EL (cell line): ENCODE results near the gene CAVIN4.

ENCODE experiments used
- DNase-seq: peaks from one replicate; pipeline ENCODE4 v3.0.0-alpha.2; 2016

The CAVIN4 gene

GRCh38 chr9:100577776-100578448 is at the start of gene CAVIN4:
CAVIN4 (plus strand) TSS chr9:100578079; CDS start chr9:100578144, 65 bp downstream.
- peak; percentile 13 for DNase-seq

GRCh38 chr9:100534401-100534800 is 43.5 kb upstream of the CAVIN4 start:
- no peak for DNase-seq

- DNase-seq: no peak
These were observed 37.6 kb upstream of the CAVIN4 start for GRCh38 chr9:100540327-100540726.

GRCh38 chr9:100549048-100549447 is 28.8 kb upstream of the CAVIN4 start:
- no peak for DNase-seq

- DNase-seq: no peak
These were observed 22.9 kb upstream of the CAVIN4 start for GRCh38 chr9:100554935-100555401.

GRCh38 chr9:100555471-100555870 is 22.4 kb upstream of the CAVIN4 start:
- DNase-seq: no peak

GRCh38 chr9:100557053-100557452 is 20.8 kb upstream of the CAVIN4 start:
- no peak for DNase-seq

GRCh38 chr9:100561256-100561655 is 16.6 kb upstream of the CAVIN4 start:
- no peak for DNase-seq

GRCh38 chr9:100567856-100568255 is 10.0 kb upstream of the CAVIN4 start:
- no peak for DNase-seq

- no peak for DNase-seq
These were observed 4.1 kb upstream of the CAVIN4 start for GRCh38 chr9:100573655-100574260.

GRCh38 chr9:100575006-100575405 is 2.9 kb upstream of the CAVIN4 start:
- no peak for DNase-seq

GRCh38 chr9:100575765-100576386 is 2.0 kb upstream of the CAVIN4 start:
- DNase-seq: peak; percentile 66

- no peak for DNase-seq
These were observed 731 bp downstream of the CAVIN4 start for GRCh38 chr9:100578610-100579009.

GRCh38 chr9:100579665-100580064 is 1.8 kb downstream of the CAVIN4 start:
- DNase-seq: peak; percentile 28

- DNase-seq: no peak
These were observed 2.4 kb downstream of the CAVIN4 start for GRCh38 chr9:100580257-100580656.

- DNase-seq: no peak
These were observed 3.2 kb downstream of the CAVIN4 start for GRCh38 chr9:100581081-100581480.

- DNase-seq: no peak
These were observed 3.8 kb downstream of the CAVIN4 start for GRCh38 chr9:100581661-100582060.

- no peak for DNase-seq
These were observed 5.3 kb downstream of the CAVIN4 start for GRCh38 chr9:100583014-100583802.

GRCh38 chr9:100584951-100585350 is 7.1 kb downstream of the CAVIN4 start:
- no peak for DNase-seq

GRCh38 chr9:100586093-100586492 is 8.2 kb downstream of the CAVIN4 start:
- no peak for DNase-seq

- peak; percentile 18 for DNase-seq
These were observed 9.5 kb downstream of the CAVIN4 start for GRCh38 chr9:100587375-100587774.

- DNase-seq: peak; percentile 29
These were observed 11.7 kb downstream of the CAVIN4 start for GRCh38 chr9:100589582-100589981.

- peak; percentile 70 for DNase-seq
These were observed 12.6 kb downstream of the CAVIN4 start for GRCh38 chr9:100590481-100590880.
